HUES48 (cell line): ENCODE measurements around the gene TSPAN4.

Experiments
- H3K27ac ChIP-seq: one replicate; pipeline ENCODE4 v1.7.0; 2013; ENCODE audit warnings: low read depth, low read length, inconsistent platforms
- H3K27me3 ChIP-seq: 2 replicates; pipeline ENCODE4 v1.6.1; 2013; ENCODE audit warnings: mild to moderate bottlenecking, low read length; ENCODE audit not compliant: control insufficient read depth, insufficient read depth
- H3K36me3 ChIP-seq: 2 replicates; pipeline ENCODE4 v1.6.1; 2013; ENCODE audit warnings: low read length; ENCODE audit not compliant: control insufficient read depth, insufficient read depth
- H3K4me1 ChIP-seq: 2 replicates; pipeline ENCODE4 v1.6.1; 2013; ENCODE audit warnings: mild to moderate bottlenecking, low read length; ENCODE audit not compliant: control insufficient read depth, insufficient read depth
- H3K4me3 ChIP-seq: 2 replicates; pipeline ENCODE4 v1.5.1; 2013; ENCODE audit warnings: mild to moderate bottlenecking, low read depth, low read length
- H3K9ac ChIP-seq: 2 replicates; pipeline ENCODE4 v1.6.1; 2013; ENCODE audit warnings: mild to moderate bottlenecking, low read depth, low read length, moderate library complexity
- H3K9me3 ChIP-seq: 2 replicates; pipeline ENCODE4 v1.6.1; 2013; ENCODE audit warnings: low read length; ENCODE audit not compliant: control insufficient read depth, insufficient read depth

TSPAN4 gene

GRCh38 chr11:886568-886967 is 43.9 kb downstream of the TSPAN4 start:
- H3K9me3 ChIP-seq = no peaks in the 10 kb centered on the region
- H3K27me3 ChIP-seq = no peaks in the 10 kb centered on the region
- peaks cover 40% of the 10 kb centered on the region for H3K36me3 ChIP-seq
- no peak overlapping the region for H3K9ac ChIP-seq
- H3K4me3 ChIP-seq = no peak overlapping the region
- no peak overlapping the region for H3K27ac ChIP-seq
- no peaks in the 10 kb centered on the region for H3K4me1 ChIP-seq

- Histone ChIP-seq H3K27me3 (no peaks in the 10 kb centered on the region), H3K4me1 (no peaks in the 10 kb centered on the region), H3K27ac (no peak overlapping the region), H3K9me3 (no peaks in the 10 kb centered on the region), H3K9ac (no peak overlapping the region), H3K36me3 (peaks cover 34% of the 10 kb centered on the region), H3K4me3 (no peak overlapping the region)
Observed at GRCh38 chr11:887589-887988, 44.9 kb downstream of the TSPAN4 start.

- Histone ChIP-seq H3K27me3 (no peaks in the 10 kb centered on the region), H3K36me3 (peaks cover 25% of the 10 kb centered on the region), H3K9ac (no peak overlapping the region), H3K27ac (no peak overlapping the region), H3K4me1 (no peaks in the 10 kb centered on the region), H3K9me3 (no peaks in the 10 kb centered on the region), H3K4me3 (no peak overlapping the region)
Observed at GRCh38 chr11:888310-889212, 45.9 kb downstream of the TSPAN4 start.

- Histone ChIP-seq H3K27ac (no peak overlapping the region), H3K4me1 (no peaks in the 10 kb centered on the region), H3K27me3 (no peaks in the 10 kb centered on the region), H3K9ac (no peak overlapping the region), H3K36me3 (peaks cover 21% of the 10 kb centered on the region), H3K4me3 (no peak overlapping the region), H3K9me3 (no peaks in the 10 kb centered on the region)
Observed at GRCh38 chr11:889257-889656, 46.6 kb downstream of the TSPAN4 start.

GRCh38 chr11:889687-890475 is 47.2 kb downstream of the TSPAN4 start:
- Histone ChIP-seq H3K9ac (no peak overlapping the region), H3K27me3 (no peaks in the 10 kb centered on the region), H3K4me1 (no peaks in the 10 kb centered on the region), H3K36me3 (peaks cover 21% of the 10 kb centered on the region), H3K27ac (no peak overlapping the region), H3K9me3 (no peaks in the 10 kb centered on the region), H3K4me3 (no peak overlapping the region)

GRCh38 chr11:890794-891540 is 48.3 kb downstream of the TSPAN4 start:
- Histone ChIP-seq H3K27ac (peak overlapping the region; percentile 4), H3K9ac (no peak overlapping the region), H3K4me3 (no peak overlapping the region), H3K4me1 (no peaks in the 10 kb centered on the region), H3K27me3 (no peaks in the 10 kb centered on the region), H3K9me3 (no peaks in the 10 kb centered on the region), H3K36me3 (peaks cover 21% of the 10 kb centered on the region)

DNA sequence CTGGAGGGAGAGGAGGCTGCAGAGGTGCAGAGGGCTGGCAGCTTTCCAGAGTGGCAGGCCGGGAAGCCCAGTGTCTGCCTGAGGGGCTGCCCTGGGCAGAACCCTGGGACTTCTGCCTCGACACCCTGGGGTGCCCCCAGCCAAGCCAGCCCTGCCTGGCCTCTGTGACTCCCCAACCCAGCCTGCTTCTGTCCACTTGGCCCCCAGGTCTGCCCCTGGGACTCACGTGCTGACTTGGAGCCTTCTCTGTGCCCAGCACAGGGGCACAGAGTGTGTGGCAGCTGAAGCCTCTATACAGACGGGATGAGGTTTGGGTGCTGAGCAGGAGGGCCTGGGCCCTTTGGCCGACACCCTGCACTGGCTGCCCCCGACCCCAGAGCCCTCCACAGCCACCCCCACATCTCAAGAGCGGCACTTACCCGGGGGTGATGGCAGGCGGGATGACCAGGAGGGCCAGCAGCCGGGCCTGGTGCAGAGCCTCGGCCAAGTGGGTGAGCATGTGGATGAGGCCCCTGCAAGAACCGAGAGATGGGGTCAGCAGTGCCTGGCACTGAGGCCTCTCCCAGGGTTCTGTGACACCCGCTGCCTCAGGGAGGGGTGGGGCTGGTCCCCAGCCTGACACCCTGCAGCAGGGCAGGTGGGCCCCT is 50.5 kb downstream of the TSPAN4 start:
- Histone ChIP-seq H3K4me3 (no peak overlapping the region), H3K27me3 (no peaks in the 10 kb centered on the region), H3K4me1 (no peaks in the 10 kb centered on the region), H3K36me3 (peaks cover 11% of the 10 kb centered on the region), H3K9me3 (no peaks in the 10 kb centered on the region), H3K9ac (no peak overlapping the region), H3K27ac (no peak overlapping the region)

GRCh38 chr11:894575-895201 is 52.0 kb downstream of the TSPAN4 start:
- no peaks in the 10 kb centered on the region for H3K27me3 ChIP-seq
- H3K4me3 ChIP-seq = no peak overlapping the region
- H3K36me3 ChIP-seq = peaks cover 24% of the 10 kb centered on the region
- no peaks in the 10 kb centered on the region for H3K4me1 ChIP-seq
- no peak overlapping the region for H3K27ac ChIP-seq
- no peak overlapping the region for H3K9ac ChIP-seq
- no peaks in the 10 kb centered on the region for H3K9me3 ChIP-seq

GRCh38 chr11:895331-896110 is 52.9 kb downstream of the TSPAN4 start:
- H3K27ac ChIP-seq = no peak overlapping the region
- no peaks in the 10 kb centered on the region for H3K9me3 ChIP-seq
- no peak overlapping the region for H3K9ac ChIP-seq
- H3K4me1 ChIP-seq = no peaks in the 10 kb centered on the region
- no peak overlapping the region for H3K4me3 ChIP-seq
- peaks cover 32% of the 10 kb centered on the region for H3K36me3 ChIP-seq
- H3K27me3 ChIP-seq = no peaks in the 10 kb centered on the region
